GM23338 (cell line): ENCODE results near the gene RHOB. TPM values are rescaled to one million over a fixed set of nuclear protein-coding genes. Genes with fewer than 3 reads are reported as not detected.

Experiments
- ATAC-seq: fragments of 200-7000 bp; cut with Tn5 transposase; 3 replicates; pipeline ENCODE4 v1.9.1; 2020
- DNase-seq: peaks from one replicate; pipeline ENCODE4 v3.0.0-alpha.2; 2015; ENCODE audit warnings: low spot score
- H2AFZ ChIP-seq: fragments of 200-600 bp; sonication (generic); 2 replicates; pipeline ENCODE4 v1.8.0; 2016; ENCODE audit warnings: antibody characterized with exemption, mild to moderate bottlenecking, moderate library complexity
- H3F3A ChIP-seq: fragments of 200-600 bp; sonication (generic); replicated peaks from 2 replicates; pipeline ENCODE4 v1.8.0; 2017; ENCODE audit warnings: antibody characterized with exemption, mixed run types, low read depth
- H3K27ac ChIP-seq: fragments of 200-600 bp; sonication (generic); 2 replicates; pipeline ENCODE4 v1.6.1; 2016; ENCODE audit warnings: low read depth
- H3K27me3 ChIP-seq: fragments of 200-600 bp; sonication (generic); 2 replicates; pipeline ENCODE4 v1.8.0; 2016; ENCODE audit warnings: mild to moderate bottlenecking, mixed run types, moderate library complexity; ENCODE audit not compliant: insufficient read depth
- H3K36me3 ChIP-seq: fragments of 200-600 bp; sonication (generic); 2 replicates; pipeline ENCODE4 v1.8.0; 2016; ENCODE audit warnings: mild to moderate bottlenecking; ENCODE audit not compliant: insufficient read depth
- H3K4me1 ChIP-seq: fragments of 200-600 bp; sonication (generic); 2 replicates; pipeline ENCODE4 v1.8.0; 2016; ENCODE audit warnings: mild to moderate bottlenecking, moderate library complexity; ENCODE audit not compliant: insufficient read depth
- H3K4me2 ChIP-seq: fragments of 200-600 bp; sonication (generic); 2 replicates; pipeline ENCODE4 v1.7.1; 2017; ENCODE audit warnings: mixed run types
- H3K4me3 ChIP-seq: fragments of 200-600 bp; sonication (generic); 2 replicates; pipeline ENCODE4 v1.6.1; 2016; ENCODE audit warnings: mixed run types
- H3K79me2 ChIP-seq: fragments of 200-600 bp; sonication (generic); replicated peaks from 2 replicates; pipeline ENCODE4 v1.8.0; 2017; ENCODE audit warnings: mild to moderate bottlenecking; ENCODE audit not compliant: insufficient read depth
- H3K9me2 ChIP-seq: fragments of 200-600 bp; sonication (generic); 2 replicates; pipeline ENCODE4 v1.8.0; 2017; ENCODE audit not compliant: insufficient read depth
- H4K20me1 ChIP-seq: fragments of 200-600 bp; sonication (generic); replicated peaks from 2 replicates; pipeline ENCODE4 v1.8.0; 2017; ENCODE audit warnings: mild to moderate bottlenecking; ENCODE audit not compliant: insufficient read depth
- H3K27ac Mint-ChIP-seq: 2 replicates; pipeline ENCODE4 v1.8.0; 2020; ENCODE audit warnings: inconsistent platforms, mild to moderate bottlenecking, moderate library complexity, mixed read lengths
- H3K27me3 Mint-ChIP-seq: 3 replicates; pipeline ENCODE4 v1.8.0; 2022; ENCODE audit warnings: low read depth, mild to moderate bottlenecking, moderate library complexity, mixed read lengths, inconsistent platforms; ENCODE audit not compliant: insufficient read depth, poor library complexity
- H3K36me3 Mint-ChIP-seq: 3 replicates; pipeline ENCODE4 v1.8.0; 2021; ENCODE audit warnings: low read depth, mild to moderate bottlenecking, inconsistent platforms, moderate library complexity, mixed read lengths
- H3K4me1 Mint-ChIP-seq: 3 replicates; pipeline ENCODE4 v1.8.0; 2020; ENCODE audit warnings: mild to moderate bottlenecking, inconsistent platforms, mixed read lengths
- H3K4me3 Mint-ChIP-seq: 3 replicates; pipeline ENCODE4 v1.8.0; 2021; ENCODE audit warnings: moderate library complexity, mild to moderate bottlenecking, inconsistent platforms, mixed read lengths
- H3K9me3 Mint-ChIP-seq: 3 replicates; pipeline ENCODE4 v1.8.0; 2020; ENCODE audit warnings: moderate library complexity, mild to moderate bottlenecking, inconsistent platforms, mixed read lengths
- EZH2 ChIP-seq: fragments of 200-600 bp; sonication (generic); IDR thresholded peaks from one replicate; pipeline ENCODE4 v1.8.0; 2017; ENCODE audit warnings: antibody characterized with exemption, mild to moderate bottlenecking, low read depth; ENCODE audit not compliant: unreplicated experiment
- EZH2phosphoT487 ChIP-seq: fragments of 200-600 bp; sonication (generic); IDR thresholded peaks from one replicate; pipeline ENCODE4 v1.8.1; 2018; ENCODE audit warnings: antibody characterized with exemption; ENCODE audit not compliant: unreplicated experiment
- JUNB ChIP-seq: IDR thresholded peaks from one replicate; pipeline ENCODE4 v1.6.1; 2016; ENCODE audit warnings: antibody characterized with exemption; ENCODE audit not compliant: unreplicated experiment
- NANOG ChIP-seq: IDR thresholded peaks from 2 replicates; pipeline ENCODE4 v1.6.1; 2016; ENCODE audit warnings: antibody characterized with exemption, borderline replicate concordance
- POLR2AphosphoS5 ChIP-seq: IDR thresholded peaks from 2 replicates; pipeline ENCODE4 v1.6.1; 2016; ENCODE audit warnings: antibody characterized with exemption, low read depth
- STAT1 ChIP-seq: IDR thresholded peaks from one replicate; pipeline ENCODE4 v1.6.1; 2016; ENCODE audit warnings: antibody characterized with exemption; ENCODE audit not compliant: unreplicated experiment
- ZNF114 ChIP-seq: fragments of 250-450 bp; sonication (Bioruptor Pico); IDR thresholded peaks from 2 replicates; pipeline ENCODE4 v1.5.0; 2020; ENCODE audit warnings: mild to moderate bottlenecking, moderate library complexity
- polyA plus RNA-seq: library from polyadenylated mRNA; unstranded; fragments of >200 nt; fragmentation: Nextera tagmentation; extraction: Ambion mirVana; gene quantifications from 2 replicates; pipeline ENCODE4 v1.2.1, GENCODE V29; 2016
- total RNA-seq: library from RNA; depleted of rRNA; stranded (reverse); fragments of >200 nt; shearing (Covaris generic); gene quantifications from 2 replicates; pipeline ENCODE4 v1.2.3, GENCODE V29; 2014
- TF ChIP-seq, protein P1 (sequence below): fragments of 250-450 bp; sonication (Bioruptor Pico); IDR thresholded peaks from 2 replicates; pipeline ENCODE4 v1.5.0; 2020; ENCODE audit warnings: mild to moderate bottlenecking, moderate library complexity
- TF ChIP-seq, protein P2 (sequence below), 2 experiments: fragments of 200-600 bp in 1 of 2; sonication (generic) in 1 of 2; conservative IDR thresholded peaks; 2 replicates each; pipeline versions ENCODE4 v1.5.1 to v1.6.1; 2016 to 2017; ENCODE audit warnings: antibody characterized with exemption in 2 of 2, low read depth in 2 of 2, mild to moderate bottlenecking in 2 of 2, moderate library complexity in 1 of 2
- TF ChIP-seq, protein P3 (sequence below): IDR thresholded peaks from 2 replicates; pipeline ENCODE4 v1.6.1; 2016; ENCODE audit warnings: antibody characterized with exemption
- TF ChIP-seq, protein P4 (sequence below): IDR thresholded peaks from one replicate; pipeline ENCODE4 v1.6.1; 2018; ENCODE audit warnings: antibody characterized with exemption; ENCODE audit not compliant: unreplicated experiment

RHOB gene
- total and polyA plus RNA-seq, 2 experiments from 2014 or later = 6.6 to 26.9 TPM

DNA sequence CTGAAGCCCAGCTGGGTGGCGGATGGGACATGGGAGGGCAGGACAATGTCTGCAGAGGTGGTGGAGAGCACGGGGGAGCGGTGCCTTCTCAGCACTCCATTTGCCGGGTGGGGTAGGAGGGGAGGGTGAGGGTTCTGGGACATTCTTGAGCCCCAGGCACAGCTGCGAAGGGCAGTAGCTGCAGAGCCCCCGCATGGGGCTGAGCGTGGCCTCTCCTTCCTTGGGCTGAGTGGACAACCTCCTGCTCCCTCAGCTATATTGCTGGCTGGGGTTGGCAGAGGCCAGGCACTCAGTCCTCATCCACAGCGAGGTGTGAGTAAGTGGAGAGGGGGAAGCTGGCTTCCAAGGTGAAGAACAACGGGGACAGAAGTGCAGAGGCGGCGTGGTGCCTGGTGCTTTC, 50.1 kb downstream of the RHOB start:
- Mint-ChIP-seq H3K36me3 (no peaks in the 10 kb centered on the region), H3K4me3 (no peak overlapping the region), H3K27me3 (peaks cover 6% of the 10 kb centered on the region), H3K4me1 (peaks cover 12% of the 10 kb centered on the region), H3K9me3 (no peaks in the 10 kb centered on the region), H3K27ac (no peak overlapping the region)
- Histone ChIP-seq H3F3A (no peaks in the 10 kb centered on the region), H4K20me1 (no peaks in the 10 kb centered on the region), H2AFZ (no peak overlapping the region), H3K27ac (no peak overlapping the region), H3K27me3 (no peaks in the 10 kb centered on the region), H3K4me1 (no peaks in the 10 kb centered on the region), H3K79me2 (no peaks in the 10 kb centered on the region), H3K9me2 (no peaks in the 10 kb centered on the region), H3K36me3 (no peaks in the 10 kb centered on the region), H3K4me2 (no peak overlapping the region), H3K4me3 (no peak overlapping the region)
- TF ChIP-seq, protein P1, sequence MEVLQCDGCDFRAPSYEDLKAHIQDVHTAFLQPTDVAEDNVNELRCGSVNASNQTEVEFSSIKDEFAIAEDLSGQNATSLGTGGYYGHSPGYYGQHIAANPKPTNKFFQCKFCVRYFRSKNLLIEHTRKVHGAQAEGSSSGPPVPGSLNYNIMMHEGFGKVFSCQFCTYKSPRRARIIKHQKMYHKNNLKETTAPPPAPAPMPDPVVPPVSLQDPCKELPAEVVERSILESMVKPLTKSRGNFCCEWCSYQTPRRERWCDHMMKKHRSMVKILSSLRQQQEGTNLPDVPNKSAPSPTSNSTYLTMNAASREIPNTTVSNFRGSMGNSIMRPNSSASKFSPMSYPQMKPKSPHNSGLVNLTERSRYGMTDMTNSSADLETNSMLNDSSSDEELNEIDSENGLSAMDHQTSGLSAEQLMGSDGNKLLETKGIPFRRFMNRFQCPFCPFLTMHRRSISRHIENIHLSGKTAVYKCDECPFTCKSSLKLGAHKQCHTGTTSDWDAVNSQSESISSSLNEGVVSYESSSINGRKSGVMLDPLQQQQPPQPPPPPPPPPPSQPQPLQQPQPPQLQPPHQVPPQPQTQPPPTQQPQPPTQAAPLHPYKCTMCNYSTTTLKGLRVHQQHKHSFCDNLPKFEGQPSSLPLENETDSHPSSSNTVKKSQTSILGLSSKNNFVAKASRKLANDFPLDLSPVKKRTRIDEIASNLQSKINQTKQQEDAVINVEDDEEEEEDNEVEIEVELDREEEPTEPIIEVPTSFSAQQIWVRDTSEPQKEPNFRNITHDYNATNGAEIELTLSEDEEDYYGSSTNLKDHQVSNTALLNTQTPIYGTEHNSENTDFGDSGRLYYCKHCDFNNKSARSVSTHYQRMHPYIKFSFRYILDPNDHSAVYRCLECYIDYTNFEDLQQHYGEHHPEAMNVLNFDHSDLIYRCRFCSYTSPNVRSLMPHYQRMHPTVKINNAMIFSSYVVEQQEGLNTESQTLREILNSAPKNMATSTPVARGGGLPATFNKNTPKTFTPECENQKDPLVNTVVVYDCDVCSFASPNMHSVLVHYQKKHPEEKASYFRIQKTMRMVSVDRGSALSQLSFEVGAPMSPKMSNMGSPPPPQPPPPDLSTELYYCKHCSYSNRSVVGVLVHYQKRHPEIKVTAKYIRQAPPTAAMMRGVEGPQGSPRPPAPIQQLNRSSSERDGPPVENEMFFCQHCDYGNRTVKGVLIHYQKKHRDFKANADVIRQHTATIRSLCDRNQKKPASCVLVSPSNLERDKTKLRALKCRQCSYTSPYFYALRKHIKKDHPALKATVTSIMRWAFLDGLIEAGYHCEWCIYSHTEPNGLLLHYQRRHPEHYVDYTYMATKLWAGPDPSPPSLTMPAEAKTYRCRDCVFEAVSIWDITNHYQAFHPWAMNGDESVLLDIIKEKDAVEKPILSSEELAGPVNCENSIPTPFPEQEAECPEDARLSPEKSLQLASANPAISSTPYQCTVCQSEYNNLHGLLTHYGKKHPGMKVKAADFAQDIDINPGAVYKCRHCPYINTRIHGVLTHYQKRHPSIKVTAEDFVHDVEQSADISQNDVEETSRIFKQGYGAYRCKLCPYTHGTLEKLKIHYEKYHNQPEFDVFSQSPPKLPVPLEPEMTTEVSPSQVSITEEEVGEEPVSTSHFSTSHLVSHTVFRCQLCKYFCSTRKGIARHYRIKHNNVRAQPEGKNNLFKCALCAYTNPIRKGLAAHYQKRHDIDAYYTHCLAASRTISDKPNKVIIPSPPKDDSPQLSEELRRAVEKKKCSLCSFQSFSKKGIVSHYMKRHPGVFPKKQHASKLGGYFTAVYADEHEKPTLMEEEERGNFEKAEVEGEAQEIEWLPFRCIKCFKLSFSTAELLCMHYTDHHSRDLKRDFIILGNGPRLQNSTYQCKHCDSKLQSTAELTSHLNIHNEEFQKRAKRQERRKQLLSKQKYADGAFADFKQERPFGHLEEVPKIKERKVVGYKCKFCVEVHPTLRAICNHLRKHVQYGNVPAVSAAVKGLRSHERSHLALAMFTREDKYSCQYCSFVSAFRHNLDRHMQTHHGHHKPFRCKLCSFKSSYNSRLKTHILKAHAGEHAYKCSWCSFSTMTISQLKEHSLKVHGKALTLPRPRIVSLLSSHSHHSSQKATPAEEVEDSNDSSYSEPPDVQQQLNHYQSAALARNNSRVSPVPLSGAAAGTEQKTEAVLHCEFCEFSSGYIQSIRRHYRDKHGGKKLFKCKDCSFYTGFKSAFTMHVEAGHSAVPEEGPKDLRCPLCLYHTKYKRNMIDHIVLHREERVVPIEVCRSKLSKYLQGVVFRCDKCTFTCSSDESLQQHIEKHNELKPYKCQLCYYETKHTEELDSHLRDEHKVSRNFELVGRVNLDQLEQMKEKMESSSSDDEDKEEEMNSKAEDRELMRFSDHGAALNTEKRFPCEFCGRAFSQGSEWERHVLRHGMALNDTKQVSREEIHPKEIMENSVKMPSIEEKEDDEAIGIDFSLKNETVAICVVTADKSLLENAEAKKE = no peak
- TF ChIP-seq STAT1 (no peak), EZH2 (no peak), NANOG (no peak), POLR2AphosphoS5 (no peak), ZNF114 (CRISPR knock-in tag) (no peak), EZH2phosphoT487 (no peak), JUNB (no peak)
- TF ChIP-seq, protein P2, sequence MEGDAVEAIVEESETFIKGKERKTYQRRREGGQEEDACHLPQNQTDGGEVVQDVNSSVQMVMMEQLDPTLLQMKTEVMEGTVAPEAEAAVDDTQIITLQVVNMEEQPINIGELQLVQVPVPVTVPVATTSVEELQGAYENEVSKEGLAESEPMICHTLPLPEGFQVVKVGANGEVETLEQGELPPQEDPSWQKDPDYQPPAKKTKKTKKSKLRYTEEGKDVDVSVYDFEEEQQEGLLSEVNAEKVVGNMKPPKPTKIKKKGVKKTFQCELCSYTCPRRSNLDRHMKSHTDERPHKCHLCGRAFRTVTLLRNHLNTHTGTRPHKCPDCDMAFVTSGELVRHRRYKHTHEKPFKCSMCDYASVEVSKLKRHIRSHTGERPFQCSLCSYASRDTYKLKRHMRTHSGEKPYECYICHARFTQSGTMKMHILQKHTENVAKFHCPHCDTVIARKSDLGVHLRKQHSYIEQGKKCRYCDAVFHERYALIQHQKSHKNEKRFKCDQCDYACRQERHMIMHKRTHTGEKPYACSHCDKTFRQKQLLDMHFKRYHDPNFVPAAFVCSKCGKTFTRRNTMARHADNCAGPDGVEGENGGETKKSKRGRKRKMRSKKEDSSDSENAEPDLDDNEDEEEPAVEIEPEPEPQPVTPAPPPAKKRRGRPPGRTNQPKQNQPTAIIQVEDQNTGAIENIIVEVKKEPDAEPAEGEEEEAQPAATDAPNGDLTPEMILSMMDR (conservative IDR thresholded peaks at IDR 0.05; ENCODE audit: low read depth in 2 of 2) = no peak
- TF ChIP-seq, protein P3, sequence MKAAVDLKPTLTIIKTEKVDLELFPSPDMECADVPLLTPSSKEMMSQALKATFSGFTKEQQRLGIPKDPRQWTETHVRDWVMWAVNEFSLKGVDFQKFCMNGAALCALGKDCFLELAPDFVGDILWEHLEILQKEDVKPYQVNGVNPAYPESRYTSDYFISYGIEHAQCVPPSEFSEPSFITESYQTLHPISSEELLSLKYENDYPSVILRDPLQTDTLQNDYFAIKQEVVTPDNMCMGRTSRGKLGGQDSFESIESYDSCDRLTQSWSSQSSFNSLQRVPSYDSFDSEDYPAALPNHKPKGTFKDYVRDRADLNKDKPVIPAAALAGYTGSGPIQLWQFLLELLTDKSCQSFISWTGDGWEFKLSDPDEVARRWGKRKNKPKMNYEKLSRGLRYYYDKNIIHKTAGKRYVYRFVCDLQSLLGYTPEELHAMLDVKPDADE = no peak
- TF ChIP-seq, protein P4, sequence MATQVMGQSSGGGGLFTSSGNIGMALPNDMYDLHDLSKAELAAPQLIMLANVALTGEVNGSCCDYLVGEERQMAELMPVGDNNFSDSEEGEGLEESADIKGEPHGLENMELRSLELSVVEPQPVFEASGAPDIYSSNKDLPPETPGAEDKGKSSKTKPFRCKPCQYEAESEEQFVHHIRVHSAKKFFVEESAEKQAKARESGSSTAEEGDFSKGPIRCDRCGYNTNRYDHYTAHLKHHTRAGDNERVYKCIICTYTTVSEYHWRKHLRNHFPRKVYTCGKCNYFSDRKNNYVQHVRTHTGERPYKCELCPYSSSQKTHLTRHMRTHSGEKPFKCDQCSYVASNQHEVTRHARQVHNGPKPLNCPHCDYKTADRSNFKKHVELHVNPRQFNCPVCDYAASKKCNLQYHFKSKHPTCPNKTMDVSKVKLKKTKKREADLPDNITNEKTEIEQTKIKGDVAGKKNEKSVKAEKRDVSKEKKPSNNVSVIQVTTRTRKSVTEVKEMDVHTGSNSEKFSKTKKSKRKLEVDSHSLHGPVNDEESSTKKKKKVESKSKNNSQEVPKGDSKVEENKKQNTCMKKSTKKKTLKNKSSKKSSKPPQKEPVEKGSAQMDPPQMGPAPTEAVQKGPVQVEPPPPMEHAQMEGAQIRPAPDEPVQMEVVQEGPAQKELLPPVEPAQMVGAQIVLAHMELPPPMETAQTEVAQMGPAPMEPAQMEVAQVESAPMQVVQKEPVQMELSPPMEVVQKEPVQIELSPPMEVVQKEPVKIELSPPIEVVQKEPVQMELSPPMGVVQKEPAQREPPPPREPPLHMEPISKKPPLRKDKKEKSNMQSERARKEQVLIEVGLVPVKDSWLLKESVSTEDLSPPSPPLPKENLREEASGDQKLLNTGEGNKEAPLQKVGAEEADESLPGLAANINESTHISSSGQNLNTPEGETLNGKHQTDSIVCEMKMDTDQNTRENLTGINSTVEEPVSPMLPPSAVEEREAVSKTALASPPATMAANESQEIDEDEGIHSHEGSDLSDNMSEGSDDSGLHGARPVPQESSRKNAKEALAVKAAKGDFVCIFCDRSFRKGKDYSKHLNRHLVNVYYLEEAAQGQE = no peak
- DNase-seq (no peak), ATAC-seq (no peak)
